HEK293 (cell line): ENCODE data around the gene TIMP4.

ENCODE experiments used
- CTCF ChIP-seq: fragments of 450-650 bp; formaldehyde crosslinking; IDR thresholded peaks from 2 replicates; pipeline ENCODE4 v1.5.1; 2016; ENCODE audit warnings: missing biosample characterization, missing genetic modification characterization
- KLF16 ChIP-seq: fragments of 450-650 bp; formaldehyde crosslinking; IDR thresholded peaks from 2 replicates; pipeline ENCODE4 v1.5.1; 2017; ENCODE audit warnings: missing biosample characterization, missing genetic modification characterization

- TF ChIP-seq KLF16 (no peak), CTCF (tag by site-specific recombination) (no peak)
Observed at GRCh38 chr3:12131351-12132090, 27.2 kb downstream of the TIMP4 start.
